ENCODE results near the gene STXBP5. TPM values are rescaled to one million over a fixed set of nuclear protein-coding genes. Genes with fewer than 3 reads are reported as not detected.

The STXBP5 gene
- total and polyA plus RNA-seq, 9 of the 15 experiments (the other 6 are each of a cell fraction or from before 2014, with no cell fraction given): 23.3 to 172 (median 71.5) TPM

DNA sequence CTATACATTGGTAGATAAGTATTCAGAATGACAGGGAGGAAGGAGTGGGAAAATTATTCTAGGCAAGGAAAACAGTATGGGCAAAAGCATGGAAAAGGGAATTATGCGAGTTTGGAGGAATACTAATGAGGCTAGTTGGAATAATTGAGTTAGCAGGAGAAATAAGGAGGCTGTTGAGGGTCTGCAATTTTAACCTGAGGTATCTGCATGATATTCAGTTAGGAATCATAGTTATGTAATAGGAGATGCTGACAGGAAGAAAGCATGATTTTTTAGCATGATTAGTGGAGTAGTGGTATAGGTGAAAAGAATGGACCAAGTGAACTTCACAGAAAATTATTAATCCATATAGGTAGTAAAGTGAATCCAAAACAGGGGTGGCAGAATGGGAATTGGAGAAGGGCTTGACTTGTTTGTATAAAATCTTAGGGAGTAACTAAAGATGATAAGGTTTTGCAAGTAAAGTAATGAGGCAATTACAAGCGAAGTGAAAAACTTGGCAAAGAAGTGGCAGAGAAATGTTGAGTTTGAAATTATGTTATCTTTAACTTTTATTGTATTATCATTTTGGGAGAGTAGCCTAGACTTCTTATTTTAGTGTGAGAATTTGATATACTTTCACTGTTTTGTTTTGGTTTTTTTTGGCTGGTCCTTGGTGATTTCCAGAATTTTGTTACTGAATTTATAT lies 5.7 kb downstream of the STXBP5 start (continued):
- TF ChIP-seq, protein P1, sequence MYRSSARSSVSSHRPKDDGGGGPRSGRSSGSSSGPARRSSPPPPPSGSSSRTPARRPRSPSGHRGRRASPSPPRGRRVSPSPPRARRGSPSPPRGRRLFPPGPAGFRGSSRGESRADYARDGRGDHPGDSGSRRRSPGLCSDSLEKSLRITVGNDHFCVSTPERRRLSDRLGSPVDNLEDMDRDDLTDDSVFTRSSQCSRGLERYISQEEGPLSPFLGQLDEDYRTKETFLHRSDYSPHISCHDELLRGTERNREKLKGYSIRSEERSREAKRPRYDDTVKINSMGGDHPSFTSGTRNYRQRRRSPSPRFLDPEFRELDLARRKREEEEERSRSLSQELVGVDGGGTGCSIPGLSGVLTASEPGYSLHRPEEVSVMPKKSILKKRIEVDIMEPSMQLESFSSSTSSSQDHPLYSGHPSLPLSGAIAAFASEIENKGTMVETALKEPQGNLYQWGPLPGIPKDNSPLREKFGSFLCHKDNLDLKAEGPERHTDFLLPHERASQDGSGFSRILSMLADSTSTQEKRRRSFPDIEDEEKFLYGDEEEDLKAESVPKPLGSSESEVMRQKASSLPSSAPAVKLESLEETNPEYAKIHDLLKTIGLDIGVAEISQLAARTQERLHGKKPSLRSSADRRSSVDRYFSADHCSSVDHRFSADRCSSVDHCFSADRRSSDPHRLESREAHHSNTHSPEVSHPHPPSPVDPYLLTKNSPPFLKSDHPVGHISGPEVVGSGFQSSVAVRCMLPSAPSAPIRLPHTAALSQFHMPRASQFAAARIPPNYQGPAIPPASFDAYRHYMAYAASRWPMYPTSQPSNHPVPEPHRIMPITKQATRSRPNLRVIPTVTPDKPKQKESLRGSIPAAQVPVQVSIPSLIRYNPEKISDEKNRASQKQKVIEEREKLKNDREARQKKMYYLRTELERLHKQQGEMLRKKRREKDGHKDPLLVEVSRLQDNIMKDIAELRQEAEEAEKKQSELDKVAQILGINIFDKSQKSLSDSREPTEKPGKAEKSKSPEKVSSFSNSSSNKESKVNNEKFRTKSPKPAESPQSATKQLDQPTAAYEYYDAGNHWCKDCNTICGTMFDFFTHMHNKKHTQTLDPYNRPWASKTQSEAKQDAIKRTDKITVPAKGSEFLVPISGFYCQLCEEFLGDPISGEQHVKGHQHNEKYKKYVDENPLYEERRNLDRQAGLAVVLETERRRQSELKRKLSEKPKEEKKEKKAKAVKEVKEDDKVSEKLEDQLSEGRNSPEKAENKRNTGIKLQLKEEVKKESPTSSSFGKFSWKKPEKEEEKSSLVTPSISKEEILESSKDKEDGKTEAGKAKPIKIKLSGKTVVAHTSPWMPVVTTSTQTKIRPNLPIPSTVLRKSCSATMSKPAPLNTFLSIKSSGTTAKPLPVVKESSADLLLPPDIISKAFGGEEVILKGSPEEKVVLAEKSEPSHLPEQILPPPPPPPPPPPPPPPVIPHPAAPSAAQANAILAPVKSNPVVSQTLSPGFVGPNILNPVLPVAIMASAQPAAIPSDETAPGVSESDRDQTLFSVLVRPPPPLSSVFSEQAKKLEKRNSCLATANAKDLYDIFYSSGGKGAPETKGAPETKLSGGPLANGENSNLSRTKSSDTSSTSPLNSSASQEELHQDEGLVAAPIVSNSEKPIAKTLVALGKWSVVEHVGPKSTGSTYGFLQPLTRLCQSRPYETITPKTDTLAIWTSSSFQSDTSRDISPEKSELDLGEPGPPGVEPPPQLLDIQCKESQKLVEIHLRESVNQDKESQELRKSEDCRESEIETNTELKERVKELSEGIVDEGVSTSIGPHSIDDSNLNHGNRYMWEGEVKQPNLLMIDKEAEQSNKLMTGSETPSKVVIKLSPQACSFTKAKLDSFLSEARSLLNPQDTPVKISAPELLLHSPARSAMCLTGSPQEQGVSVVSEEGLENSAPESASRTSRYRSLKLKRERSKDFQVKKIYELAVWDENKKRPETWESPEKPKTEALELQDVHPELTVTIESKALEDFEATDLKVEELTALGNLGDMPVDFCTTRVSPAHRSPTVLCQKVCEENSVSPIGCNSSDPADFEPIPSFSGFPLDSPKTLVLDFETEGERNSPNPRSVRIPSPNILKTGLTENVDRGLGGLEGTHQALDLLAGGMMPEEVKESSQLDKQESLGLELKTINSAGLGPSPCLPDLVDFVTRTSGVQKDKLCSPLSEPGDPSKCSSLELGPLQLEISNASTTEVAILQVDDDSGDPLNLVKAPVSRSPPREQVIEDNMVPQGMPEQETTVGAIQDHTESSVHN (IDR thresholded peaks at IDR 0.05; ENCODE audit: borderline replicate concordance in 1 of 2, low read depth in 1 of 2): no peak
- TF ChIP-seq, protein P2, sequence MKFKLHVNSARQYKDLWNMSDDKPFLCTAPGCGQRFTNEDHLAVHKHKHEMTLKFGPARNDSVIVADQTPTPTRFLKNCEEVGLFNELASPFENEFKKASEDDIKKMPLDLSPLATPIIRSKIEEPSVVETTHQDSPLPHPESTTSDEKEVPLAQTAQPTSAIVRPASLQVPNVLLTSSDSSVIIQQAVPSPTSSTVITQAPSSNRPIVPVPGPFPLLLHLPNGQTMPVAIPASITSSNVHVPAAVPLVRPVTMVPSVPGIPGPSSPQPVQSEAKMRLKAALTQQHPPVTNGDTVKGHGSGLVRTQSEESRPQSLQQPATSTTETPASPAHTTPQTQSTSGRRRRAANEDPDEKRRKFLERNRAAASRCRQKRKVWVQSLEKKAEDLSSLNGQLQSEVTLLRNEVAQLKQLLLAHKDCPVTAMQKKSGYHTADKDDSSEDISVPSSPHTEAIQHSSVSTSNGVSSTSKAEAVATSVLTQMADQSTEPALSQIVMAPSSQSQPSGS (CRISPR knock-in tag; IDR thresholded peaks at IDR 0.05): no peak
- TF ChIP-seq, protein P3, sequence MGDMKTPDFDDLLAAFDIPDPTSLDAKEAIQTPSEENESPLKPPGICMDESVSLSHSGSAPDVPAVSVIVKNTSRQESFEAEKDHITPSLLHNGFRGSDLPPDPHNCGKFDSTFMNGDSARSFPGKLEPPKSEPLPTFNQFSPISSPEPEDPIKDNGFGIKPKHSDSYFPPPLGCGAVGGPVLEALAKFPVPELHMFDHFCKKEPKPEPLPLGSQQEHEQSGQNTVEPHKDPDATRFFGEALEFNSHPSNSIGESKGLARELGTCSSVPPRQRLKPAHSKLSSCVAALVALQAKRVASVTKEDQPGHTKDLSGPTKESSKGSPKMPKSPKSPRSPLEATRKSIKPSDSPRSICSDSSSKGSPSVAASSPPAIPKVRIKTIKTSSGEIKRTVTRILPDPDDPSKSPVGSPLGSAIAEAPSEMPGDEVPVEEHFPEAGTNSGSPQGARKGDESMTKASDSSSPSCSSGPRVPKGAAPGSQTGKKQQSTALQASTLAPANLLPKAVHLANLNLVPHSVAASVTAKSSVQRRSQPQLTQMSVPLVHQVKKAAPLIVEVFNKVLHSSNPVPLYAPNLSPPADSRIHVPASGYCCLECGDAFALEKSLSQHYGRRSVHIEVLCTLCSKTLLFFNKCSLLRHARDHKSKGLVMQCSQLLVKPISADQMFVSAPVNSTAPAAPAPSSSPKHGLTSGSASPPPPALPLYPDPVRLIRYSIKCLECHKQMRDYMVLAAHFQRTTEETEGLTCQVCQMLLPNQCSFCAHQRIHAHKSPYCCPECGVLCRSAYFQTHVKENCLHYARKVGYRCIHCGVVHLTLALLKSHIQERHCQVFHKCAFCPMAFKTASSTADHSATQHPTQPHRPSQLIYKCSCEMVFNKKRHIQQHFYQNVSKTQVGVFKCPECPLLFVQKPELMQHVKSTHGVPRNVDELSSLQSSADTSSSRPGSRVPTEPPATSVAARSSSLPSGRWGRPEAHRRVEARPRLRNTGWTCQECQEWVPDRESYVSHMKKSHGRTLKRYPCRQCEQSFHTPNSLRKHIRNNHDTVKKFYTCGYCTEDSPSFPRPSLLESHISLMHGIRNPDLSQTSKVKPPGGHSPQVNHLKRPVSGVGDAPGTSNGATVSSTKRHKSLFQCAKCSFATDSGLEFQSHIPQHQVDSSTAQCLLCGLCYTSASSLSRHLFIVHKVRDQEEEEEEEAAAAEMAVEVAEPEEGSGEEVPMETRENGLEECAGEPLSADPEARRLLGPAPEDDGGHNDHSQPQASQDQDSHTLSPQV (IDR thresholded peaks at IDR 0.05): 0 out of 2 replicates have a peak, but pooled peaks have one; percentile 29
- TF ChIP-seq, protein P4, sequence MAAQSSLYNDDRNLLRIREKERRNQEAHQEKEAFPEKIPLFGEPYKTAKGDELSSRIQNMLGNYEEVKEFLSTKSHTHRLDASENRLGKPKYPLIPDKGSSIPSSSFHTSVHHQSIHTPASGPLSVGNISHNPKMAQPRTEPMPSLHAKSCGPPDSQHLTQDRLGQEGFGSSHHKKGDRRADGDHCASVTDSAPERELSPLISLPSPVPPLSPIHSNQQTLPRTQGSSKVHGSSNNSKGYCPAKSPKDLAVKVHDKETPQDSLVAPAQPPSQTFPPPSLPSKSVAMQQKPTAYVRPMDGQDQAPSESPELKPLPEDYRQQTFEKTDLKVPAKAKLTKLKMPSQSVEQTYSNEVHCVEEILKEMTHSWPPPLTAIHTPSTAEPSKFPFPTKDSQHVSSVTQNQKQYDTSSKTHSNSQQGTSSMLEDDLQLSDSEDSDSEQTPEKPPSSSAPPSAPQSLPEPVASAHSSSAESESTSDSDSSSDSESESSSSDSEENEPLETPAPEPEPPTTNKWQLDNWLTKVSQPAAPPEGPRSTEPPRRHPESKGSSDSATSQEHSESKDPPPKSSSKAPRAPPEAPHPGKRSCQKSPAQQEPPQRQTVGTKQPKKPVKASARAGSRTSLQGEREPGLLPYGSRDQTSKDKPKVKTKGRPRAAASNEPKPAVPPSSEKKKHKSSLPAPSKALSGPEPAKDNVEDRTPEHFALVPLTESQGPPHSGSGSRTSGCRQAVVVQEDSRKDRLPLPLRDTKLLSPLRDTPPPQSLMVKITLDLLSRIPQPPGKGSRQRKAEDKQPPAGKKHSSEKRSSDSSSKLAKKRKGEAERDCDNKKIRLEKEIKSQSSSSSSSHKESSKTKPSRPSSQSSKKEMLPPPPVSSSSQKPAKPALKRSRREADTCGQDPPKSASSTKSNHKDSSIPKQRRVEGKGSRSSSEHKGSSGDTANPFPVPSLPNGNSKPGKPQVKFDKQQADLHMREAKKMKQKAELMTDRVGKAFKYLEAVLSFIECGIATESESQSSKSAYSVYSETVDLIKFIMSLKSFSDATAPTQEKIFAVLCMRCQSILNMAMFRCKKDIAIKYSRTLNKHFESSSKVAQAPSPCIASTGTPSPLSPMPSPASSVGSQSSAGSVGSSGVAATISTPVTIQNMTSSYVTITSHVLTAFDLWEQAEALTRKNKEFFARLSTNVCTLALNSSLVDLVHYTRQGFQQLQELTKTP (IDR thresholded peaks at IDR 0.05; ENCODE audit: low read depth in 1 of 2, partially characterized antibody in 2 of 2): peak in 1 of 2 experiments; percentile 53
- TF ChIP-seq RBFOX2 (IDR thresholded peaks at IDR 0.05; ENCODE audit: low read depth, low read length): peak; percentile 72

Data from K562 (cell line).